HepG2 (cell line): ENCODE results near the gene CREBBP. TPM values are rescaled to one million over a fixed set of nuclear protein-coding genes. Genes with fewer than 3 reads are reported as not detected.

Experiments
- ATAC-seq: fragments of 200-7000 bp; cut with Tn5 transposase; 3 replicates; pipeline ENCODE4 v1.9.1; 2020; ENCODE audit warnings: mild to moderate bottlenecking, moderate library complexity
- BruUV-seq: library from RNA; stranded (reverse); fragments of 400-500 nt; replicated peaks from 2 replicates; lab custom pipeline; 2021; lab: Mats Ljungman, UMichigan
- CTCF ChIA-PET: fragments of 300-600 bp; formaldehyde crosslinking; extraction: SDS; loops from one replicate; lab custom pipeline; 2021; ENCODE audit warnings: low total read pairs, inconsistent platforms, low intra/inter-chr PET ratio; lab: Yijun Ruan, JAX
- POLR2A ChIA-PET: fragments of 350-600 bp; sonication (Branson Sonifier 250); formaldehyde crosslinking; loops from one replicate; lab custom pipeline; 2020; ENCODE audit warnings: antibody characterized with exemption, inconsistent platforms; lab: Yijun Ruan, JAX
- DNase-seq: peaks from one replicate; pipeline ENCODE4 v3.0.0-alpha.2; 2015; ENCODE audit warnings: low spot score
- FAIRE-seq: peaks from 3 replicates; lab custom pipeline; 2011; peaks lifted over from hg19 to GRCh38; lab: Jason Lieb, UNC
- H2AFZ ChIP-seq: one replicate; pipeline ENCODE4 v1.6.1; 2011; ENCODE audit warnings: low read length, inconsistent platforms
- H3K27ac ChIP-seq: fragments of 300-600 bp; 3 replicates; pipeline ENCODE4 v1.8.0; 2011; ENCODE audit warnings: mixed run types, mild to moderate bottlenecking, mixed read lengths, low read length, inconsistent platforms; ENCODE audit not compliant: insufficient read depth; ENCODE audit errors: extremely low read length
- H3K27me3 ChIP-seq, 2 experiments: fragments of 200-600 bp in 1 of 2; 2 replicates in 1 of 2; 3 replicates in 1 of 2; pipeline versions ENCODE4 v1.6.0 to v1.8.0; 2011; ENCODE audit warnings: low read length in 2 of 2, mild to moderate bottlenecking in 2 of 2, moderate library complexity in 2 of 2, inconsistent platforms in 1 of 2; ENCODE audit not compliant: insufficient read depth in 2 of 2, control insufficient read depth in 1 of 2
- H3K36me3 ChIP-seq, 2 experiments: fragments of 200-600 bp in 1 of 2; replicated peaks in 1 of 2; 2 replicates in 1 of 2; 3 replicates in 1 of 2; pipeline versions ENCODE4 v1.5.1 to v1.8.0; 2011; ENCODE audit warnings: low read length in 2 of 2, inconsistent platforms in 1 of 2; ENCODE audit not compliant: insufficient read depth in 2 of 2, control insufficient read depth in 1 of 2
- H3K4me1 ChIP-seq: 2 replicates; pipeline ENCODE4 v1.5.1; 2012; ENCODE audit warnings: low read length, inconsistent platforms; ENCODE audit not compliant: insufficient read depth
- H3K4me2 ChIP-seq: 2 replicates; pipeline ENCODE4 v1.6.0; 2011; ENCODE audit warnings: low read depth, low read length, inconsistent platforms
- H3K4me3 ChIP-seq, 3 experiments: fragments of 200-600 bp in 1 of 3; sonication (generic), shearing (Covaris generic) in 1 of 3; replicated peaks in 1 of 3; 2 replicates each; pipeline ENCODE4 v1.5.1; 2011 to 2016; ENCODE audit warnings: low read length in 3 of 3, inconsistent platforms in 2 of 3, low read depth in 2 of 3, mild to moderate bottlenecking in 2 of 3, control low read depth in 1 of 3, mixed read lengths in 1 of 3; ENCODE audit not compliant: insufficient read depth in 1 of 3
- H3K79me2 ChIP-seq: one replicate; pipeline ENCODE4 v1.6.1; 2011; ENCODE audit warnings: low read length, inconsistent platforms; ENCODE audit not compliant: insufficient read depth
- H3K9ac ChIP-seq: 2 replicates; pipeline ENCODE4 v1.6.0; 2011; ENCODE audit warnings: mild to moderate bottlenecking, low read depth, low read length, inconsistent platforms; ENCODE audit not compliant: insufficient read depth
- H3K9me3 ChIP-seq: 2 replicates; pipeline ENCODE4 v1.5.1; 2012; ENCODE audit warnings: mild to moderate bottlenecking, low read length
- H4K20me1 ChIP-seq: 2 replicates; pipeline ENCODE4 v1.6.0; 2011; ENCODE audit warnings: inconsistent platforms, mild to moderate bottlenecking, low read length, moderate library complexity; ENCODE audit not compliant: insufficient read depth
- E2F1 ChIP-seq: sonication (generic); formaldehyde crosslinking; IDR thresholded peaks from 2 replicates; pipeline ENCODE4 v1.5.0; 2020; ENCODE audit warnings: missing genetic modification reagents
- IRX3 ChIP-seq: sonication (generic); formaldehyde crosslinking; IDR thresholded peaks from 2 replicates; pipeline ENCODE4 v1.8.1; 2023; ENCODE audit warnings: mild to moderate bottlenecking, low read depth, missing genetic modification reagents, borderline replicate concordance
- KIAA2018 ChIP-seq: sonication (generic); formaldehyde crosslinking; IDR thresholded peaks from 2 replicates; pipeline ENCODE4 v1.5.0; 2020; ENCODE audit warnings: mild to moderate bottlenecking, missing genetic modification reagents, borderline replicate concordance
- MYNN ChIP-seq: sonication (generic); formaldehyde crosslinking; IDR thresholded peaks from 2 replicates; pipeline ENCODE4 v1.4.0; 2020; ENCODE audit warnings: mild to moderate bottlenecking, low read depth, missing genetic modification reagents
- REL ChIP-seq: sonication (generic); formaldehyde crosslinking; conservative IDR thresholded peaks from 2 replicates; pipeline ENCODE4 v1.8.0; 2022; ENCODE audit warnings: mild to moderate bottlenecking, missing genetic modification reagents, moderate library complexity
- SKI ChIP-seq: fragments of 450-650 bp; IDR thresholded peaks from one replicate; pipeline ENCODE4 v1.6.1; 2018; ENCODE audit warnings: mild to moderate bottlenecking; ENCODE audit not compliant: partially characterized antibody
- STAT6 ChIP-seq: sonication (generic); formaldehyde crosslinking; IDR thresholded peaks from 2 replicates; pipeline ENCODE4 v1.4.0; 2020; ENCODE audit warnings: missing genetic modification reagents, mild to moderate bottlenecking, borderline replicate concordance
- TBP ChIP-seq: sonication (generic); formaldehyde crosslinking; IDR thresholded peaks from 2 replicates; pipeline ENCODE4 v1.5.0; 2020; ENCODE audit warnings: missing genetic modification reagents
- ZNF749 ChIP-seq: sonication (generic); formaldehyde crosslinking; IDR thresholded peaks from 2 replicates; pipeline ENCODE4 v1.8.0; 2022; ENCODE audit warnings: mild to moderate bottlenecking, missing genetic modification reagents, moderate library complexity, borderline replicate concordance
- WGBS: methylation state at CpG from one replicate; pipeline ENCODE4 v1.1.6; 2017; ENCODE audit warnings: low lambda C conversion rate; 5-methylcytosine and 5-hydroxymethylcytosine counted together
- in situ Hi-C: cut with HindIII; loops from 2 replicates; pipeline ENCODE4 v1.10.0; 2017; ENCODE audit warnings: low pct_unique_long_range_greater_than_20kb; ENCODE audit not compliant: extremely low pct_ligation_motif_present
- intact Hi-C: fragments of 100-400 bp; cut with micrococcal nuclease; formaldehyde crosslinking; loops from one replicate; pipeline ENCODE4 v1.10.0; 2022; ENCODE audit not compliant: unreplicated experiment
- polyA plus RNA-seq, 8 experiments: library from polyadenylated mRNA; depleted of rRNA in 3 of 8; stranded (reverse) in 7 of 8; unstranded in 1 of 8; fragments of >200 nt; fragmentation: Illumina TruSeq in 4 of 8; extraction: Trizol in 4 of 8; gene quantifications; 2 replicates each; pipeline versions ENCODE4 v1.2.1 to v1.2.3, GENCODE V29; 2011 to 2016; ENCODE audit warnings: low read depth in 4 of 8, missing spikeins in 1 of 8, mixed read lengths in 1 of 8; ENCODE audit not compliant: insufficient read depth in 1 of 8
- total RNA-seq, 5 experiments: library from RNA; depleted of rRNA; stranded (reverse); fragments of >200 nt; fragmentation: Illumina TruSeq; extraction: Trizol; gene quantifications; 2 replicates each; pipeline ENCODE4 v1.2.3, GENCODE V29; 2016; ENCODE audit warnings: low read depth in 1 of 5

The CREBBP gene
- total and polyA plus RNA-seq, 2 of the 13 experiments (the other 11 are each of a cell fraction or from before 2014, with no cell fraction given), result 5.3 to 10.4 TPM

- no peaks in the 10 kb centered on the region for H3K27me3 ChIP-seq
- ChIA-PET POLR2A (no interaction called here), CTCF (no interaction called here)
- in situ Hi-C loops, result no loop called here
- peaks cover 12% of the 10 kb centered on the region for H4K20me1 ChIP-seq
- no peak overlapping the region for H3K4me3 ChIP-seq
- H3K4me1 ChIP-seq, result no peaks in the 10 kb centered on the region
- no peak overlapping the region for H3K9ac ChIP-seq
- DNase-seq (no peak), FAIRE-seq (no peak), ATAC-seq (no peak)
- H3K27ac ChIP-seq, result no peak overlapping the region
- peaks cover 1 to 9% of the 10 kb centered on the region in 2 experiments; a peak in 2 of 5 replicates for H3K36me3 ChIP-seq
- BruUV-seq, result no TSS peak
- intact Hi-C loops, result no loop called here
- peaks cover 72% of the 10 kb centered on the region for H3K79me2 ChIP-seq
- TF ChIP-seq SKI (no peak), STAT6 (no peak), IRX3 (CRISPR knock-in tag) (no peak), KIAA2018 (no peak), REL (CRISPR knock-in tag) (no peak), TBP (CRISPR knock-in tag) (no peak), ZNF749 (CRISPR knock-in tag) (no peak), E2F1 (CRISPR knock-in tag) (no peak), MYNN (CRISPR knock-in tag) (no peak)
- H3K9me3 ChIP-seq, result peaks cover 6% of the 10 kb centered on the region; the same call in 1 of the 2 replicates
- H3K4me2 ChIP-seq, result no peak overlapping the region
- H2AFZ ChIP-seq, result no peak overlapping the region
- 95% methylated on average over 7 of the region's 7 CpGs for WGBS
Observed at GRCh38 chr16:3835089-3835602, 45.4 kb downstream of the CREBBP start.
